Loucy (cell line): ENCODE results near the gene ITGB5.

ENCODE experiments used
- EZH2phosphoT487 ChIP-seq: fragments of 200-600 bp; IDR thresholded peaks from 2 replicates; pipeline ENCODE4 v1.6.1; 2018; ENCODE audit warnings: antibody characterized with exemption, mild to moderate bottlenecking, moderate library complexity, borderline replicate concordance
- TF ChIP-seq, protein P1 (sequence below): fragments of 200-600 bp; sonication (generic); conservative IDR thresholded peaks from 2 replicates; pipeline ENCODE4 v1.5.1; 2014; ENCODE audit warnings: mild to moderate bottlenecking, antibody characterized with exemption, low read length

DNA sequence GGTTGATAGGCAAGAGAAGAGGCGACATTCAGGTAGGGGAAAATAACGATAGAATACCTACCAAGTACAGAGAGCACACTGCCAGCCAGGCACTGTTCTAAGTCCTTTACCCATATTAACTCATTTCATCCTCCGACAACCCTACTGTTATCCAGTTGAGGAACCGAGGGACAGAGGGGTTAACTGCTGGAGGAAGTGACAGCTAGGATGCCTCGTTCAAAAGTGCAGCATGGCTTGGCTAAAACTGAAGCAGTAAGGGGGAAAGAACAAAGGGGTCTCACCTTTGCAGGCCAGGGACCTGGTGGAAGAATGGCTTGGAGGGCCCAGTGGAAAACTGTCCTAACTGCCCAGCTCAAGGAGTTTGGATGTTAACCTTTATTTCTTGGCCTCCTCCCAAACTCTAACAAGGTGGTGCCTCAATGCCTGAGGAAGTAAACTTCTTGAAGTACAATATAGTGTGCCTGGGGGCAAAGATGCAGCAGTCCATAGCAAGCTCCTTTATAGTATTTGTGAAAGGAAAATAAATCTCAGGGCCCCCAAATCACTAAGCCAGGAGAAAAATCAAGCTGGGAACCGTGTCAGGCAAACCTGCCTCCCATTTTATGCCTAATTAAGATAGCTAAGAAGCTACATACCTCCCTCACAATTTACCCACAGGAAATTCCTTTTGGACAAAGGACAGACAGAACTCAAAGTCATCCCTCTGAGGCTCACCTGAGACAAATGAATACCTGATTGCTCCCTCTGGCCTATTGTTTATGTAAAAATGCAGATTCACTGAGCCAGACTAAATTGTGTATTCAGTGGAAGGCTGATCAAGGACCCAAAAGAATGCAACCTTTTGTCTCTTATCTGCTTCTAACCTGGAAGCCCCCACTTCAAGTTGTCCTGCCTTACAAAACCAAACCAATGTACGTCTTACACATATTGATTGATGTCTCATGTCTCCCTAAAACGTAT is 1.6 kb upstream of the ITGB5 start:
- TF ChIP-seq, protein P1, sequence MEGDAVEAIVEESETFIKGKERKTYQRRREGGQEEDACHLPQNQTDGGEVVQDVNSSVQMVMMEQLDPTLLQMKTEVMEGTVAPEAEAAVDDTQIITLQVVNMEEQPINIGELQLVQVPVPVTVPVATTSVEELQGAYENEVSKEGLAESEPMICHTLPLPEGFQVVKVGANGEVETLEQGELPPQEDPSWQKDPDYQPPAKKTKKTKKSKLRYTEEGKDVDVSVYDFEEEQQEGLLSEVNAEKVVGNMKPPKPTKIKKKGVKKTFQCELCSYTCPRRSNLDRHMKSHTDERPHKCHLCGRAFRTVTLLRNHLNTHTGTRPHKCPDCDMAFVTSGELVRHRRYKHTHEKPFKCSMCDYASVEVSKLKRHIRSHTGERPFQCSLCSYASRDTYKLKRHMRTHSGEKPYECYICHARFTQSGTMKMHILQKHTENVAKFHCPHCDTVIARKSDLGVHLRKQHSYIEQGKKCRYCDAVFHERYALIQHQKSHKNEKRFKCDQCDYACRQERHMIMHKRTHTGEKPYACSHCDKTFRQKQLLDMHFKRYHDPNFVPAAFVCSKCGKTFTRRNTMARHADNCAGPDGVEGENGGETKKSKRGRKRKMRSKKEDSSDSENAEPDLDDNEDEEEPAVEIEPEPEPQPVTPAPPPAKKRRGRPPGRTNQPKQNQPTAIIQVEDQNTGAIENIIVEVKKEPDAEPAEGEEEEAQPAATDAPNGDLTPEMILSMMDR = no peak
- no peak for TF ChIP-seq EZH2phosphoT487
